ENCODE data around the gene FOXL1.

The FOXL1 gene

DNA sequence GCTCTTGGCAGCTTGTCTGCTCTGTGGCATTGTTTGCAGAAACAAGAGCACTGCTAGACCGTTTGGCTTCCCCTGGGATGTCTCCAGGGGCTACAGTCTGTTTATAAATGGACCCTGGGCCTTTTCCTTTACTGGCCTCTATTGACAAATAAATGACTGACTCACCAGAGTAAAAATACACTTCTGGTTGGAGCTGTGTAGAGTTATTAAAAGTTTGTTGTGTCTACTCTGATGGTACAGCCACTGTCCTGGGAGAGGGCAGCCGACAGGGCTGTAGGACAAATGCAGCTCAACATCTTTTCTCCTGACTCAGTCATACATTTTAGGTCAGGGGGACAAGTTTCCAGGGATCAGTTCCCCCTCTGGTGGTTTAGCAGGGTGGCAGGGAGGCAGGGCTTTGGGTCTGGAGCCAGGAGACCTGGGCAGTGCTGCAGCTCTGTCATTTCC, 30.0 kb downstream of the FOXL1 start:
- no peak for DNase-seq

DNA sequence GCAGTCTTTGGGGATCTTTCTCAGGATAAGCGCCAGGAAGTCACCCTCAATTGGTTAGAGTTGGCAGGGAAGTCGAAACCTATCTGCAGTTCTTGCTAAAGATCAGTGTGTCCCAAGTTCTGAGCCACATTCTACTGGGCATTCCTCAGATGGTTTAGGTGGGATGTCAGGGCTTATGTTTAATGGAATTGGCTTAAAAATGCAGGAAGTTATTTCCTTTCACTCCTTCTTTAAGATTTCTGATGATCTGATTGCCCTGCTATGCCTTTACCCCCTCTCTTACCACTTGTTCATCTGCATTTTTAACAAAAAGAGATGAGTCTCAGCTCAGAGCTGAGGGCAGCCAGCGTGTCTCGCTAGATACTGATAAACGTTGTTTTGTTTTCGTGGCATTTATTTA, 30.8 kb downstream of the FOXL1 start:
- DNase-seq = no peak

DNA sequence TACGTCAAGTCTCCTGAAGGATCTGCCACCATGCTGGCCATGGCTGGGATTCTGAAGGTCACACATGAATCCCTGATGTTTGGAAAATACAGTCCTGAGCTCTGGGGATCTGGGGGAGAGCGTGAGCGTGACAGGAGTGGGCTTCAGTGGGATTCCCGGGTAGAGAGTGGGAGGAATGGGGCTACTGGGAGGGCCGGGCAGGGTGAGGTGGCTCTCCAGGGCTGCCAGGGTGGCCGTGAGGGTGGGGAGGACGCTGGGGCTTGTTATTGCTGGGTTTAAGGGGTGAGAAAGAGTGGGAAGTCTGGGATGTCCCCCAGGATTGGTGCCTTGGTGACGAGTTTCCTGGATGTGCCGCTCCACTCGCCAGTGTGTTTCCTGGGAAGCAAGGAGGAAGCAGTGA, 31.3 kb downstream of the FOXL1 start:
- no peak for DNase-seq

DNA sequence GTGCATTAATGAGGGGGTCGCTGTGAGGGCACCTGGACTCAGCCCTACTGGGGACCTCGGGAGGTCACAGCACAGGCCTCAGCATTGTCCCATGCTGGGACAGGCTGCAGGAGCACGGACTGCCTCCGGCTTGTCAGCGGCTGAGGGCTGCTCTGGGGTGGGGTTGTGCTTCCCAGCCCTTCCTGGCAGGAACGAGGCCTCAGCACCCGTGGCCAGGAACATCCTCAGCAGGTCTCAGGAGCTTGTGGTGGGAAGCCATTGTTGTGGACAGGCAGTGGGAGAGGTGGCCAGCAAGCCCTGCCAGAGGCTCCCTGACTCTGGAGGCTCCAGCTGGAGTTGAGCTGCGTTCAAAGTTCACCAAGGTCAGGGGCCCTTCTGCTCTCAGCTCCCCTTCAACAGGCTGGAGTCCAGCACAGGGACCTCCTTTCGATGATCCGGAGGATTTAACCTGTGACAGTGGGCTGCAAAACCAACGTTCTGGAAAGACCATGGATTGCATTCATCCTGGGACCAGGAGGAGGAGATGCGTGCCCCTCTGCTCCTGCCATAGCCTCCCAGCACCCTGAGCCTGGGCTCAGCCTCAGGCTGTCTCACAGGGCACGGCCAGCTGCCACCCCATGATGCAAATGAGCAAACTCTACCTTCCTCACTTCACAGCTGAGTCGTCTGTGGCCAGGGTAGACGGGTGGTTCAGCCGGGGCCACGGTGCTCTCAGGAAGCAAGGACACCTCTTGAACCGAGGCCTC, 32.6 kb downstream of the FOXL1 start:
- DNase-seq = no peak

DNA sequence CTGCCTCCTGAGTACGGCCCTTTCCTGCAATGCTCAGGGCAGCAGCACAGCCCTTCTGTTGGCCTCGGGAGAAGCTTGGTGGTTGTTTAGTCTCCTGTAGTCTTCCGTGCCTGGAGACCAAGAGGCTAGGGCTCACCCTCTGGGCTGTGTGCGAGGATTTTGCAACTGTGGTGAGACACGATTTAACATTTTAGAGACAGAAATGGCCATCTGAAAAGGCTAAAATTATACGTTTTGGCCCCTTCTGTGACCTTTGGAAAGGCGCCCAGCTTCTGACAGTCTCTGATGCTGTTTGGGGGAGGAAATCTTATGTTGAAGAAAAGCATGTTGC, 33.1 kb downstream of the FOXL1 start:
- DNase-seq = no peak

DNA sequence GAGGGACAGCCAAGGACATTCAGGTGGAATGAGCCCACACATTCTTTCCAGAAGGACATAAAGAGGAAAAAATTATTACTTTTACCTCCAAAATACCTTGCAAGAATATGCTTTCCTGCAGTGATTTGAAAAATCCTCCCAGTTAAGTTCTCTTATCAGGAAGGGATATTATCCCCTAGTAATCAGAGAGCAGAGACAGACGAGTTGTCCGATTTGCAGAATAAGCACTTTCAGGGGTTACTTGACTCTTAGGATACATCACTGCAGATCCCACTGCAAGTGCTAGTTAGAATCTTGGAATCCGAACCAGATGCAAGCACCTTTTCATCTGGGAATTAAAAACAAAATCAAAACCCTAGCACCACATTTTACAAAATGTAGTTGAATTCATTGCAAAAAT, 33.6 kb downstream of the FOXL1 start:
- DNase-seq = no peak

DNA sequence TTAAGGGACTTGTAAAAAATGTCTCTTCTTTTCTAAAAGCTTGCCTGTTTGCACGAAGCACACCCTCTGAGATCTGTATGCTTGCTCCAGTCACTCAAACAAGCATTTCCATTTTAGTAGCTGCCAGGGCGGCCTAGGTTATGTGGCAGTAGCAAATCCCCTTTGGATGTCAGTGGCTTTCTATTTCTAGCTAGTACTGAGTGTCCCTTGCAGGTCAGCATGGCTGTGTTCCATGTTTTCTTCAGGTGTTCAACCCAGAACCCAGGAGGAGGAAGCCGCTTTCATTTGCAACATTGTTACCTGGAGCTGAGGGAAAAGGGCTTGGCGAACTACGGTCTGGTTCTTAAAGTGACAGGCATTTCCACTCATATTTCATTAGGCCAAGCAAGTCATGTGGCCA, 36.4 kb downstream of the FOXL1 start:
- no peak for DNase-seq

DNA sequence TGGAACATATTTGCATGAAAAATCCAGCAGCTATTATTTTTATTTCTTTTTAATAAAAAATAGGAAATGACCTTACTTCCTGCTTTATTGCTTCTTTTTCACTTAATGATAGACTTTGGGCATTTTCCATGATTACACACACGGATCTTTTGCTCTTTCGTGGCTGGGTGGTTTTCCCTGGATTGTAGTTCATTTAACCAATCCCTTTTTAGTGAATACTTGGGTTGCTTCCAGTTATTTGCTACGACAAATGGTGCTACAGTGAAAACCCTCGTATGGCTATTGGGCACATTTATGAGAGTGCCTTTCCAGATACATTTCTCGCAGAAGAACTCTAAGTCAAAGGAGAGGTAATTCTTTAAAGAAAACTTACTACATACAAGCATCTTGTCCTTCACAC, 38.6 kb downstream of the FOXL1 start:
- no peak for DNase-seq

DNA sequence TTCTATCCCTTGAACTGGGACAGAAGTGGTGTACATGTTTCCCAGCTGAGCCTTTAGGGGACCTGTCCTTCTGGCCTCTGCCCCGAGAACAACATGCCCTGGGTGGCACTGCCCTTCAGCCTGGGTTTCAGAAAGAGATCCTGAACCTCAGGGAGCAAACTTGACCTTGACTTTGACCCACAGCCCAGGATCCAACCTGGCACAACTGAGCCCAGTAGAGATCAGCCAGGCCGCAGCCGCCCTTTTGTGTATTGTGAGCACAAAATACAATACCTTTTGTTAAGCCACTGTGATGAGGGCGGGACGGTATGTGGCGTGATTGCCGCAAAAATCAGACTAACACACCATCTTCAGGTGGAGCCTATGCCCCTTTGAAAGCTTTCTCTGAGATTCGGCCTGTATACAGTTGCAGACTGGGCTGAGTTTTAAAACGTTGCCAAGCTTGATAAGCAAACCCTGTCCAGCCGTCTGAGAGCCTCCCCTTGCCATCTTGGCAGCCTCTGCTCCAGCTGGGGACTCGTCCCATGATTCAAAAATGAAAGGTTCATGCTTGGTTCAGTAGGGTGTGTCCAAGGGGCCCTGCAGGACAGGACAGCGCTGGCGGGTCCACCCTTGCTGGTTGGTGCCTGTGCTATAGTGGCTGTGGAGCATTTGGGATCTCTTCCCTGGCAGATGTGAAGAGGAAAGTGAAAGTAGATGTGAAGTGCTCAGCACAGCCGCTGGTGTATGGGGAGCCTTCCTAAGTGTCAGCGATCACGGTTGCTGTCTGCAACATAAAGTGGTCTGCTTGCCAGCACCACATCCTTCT, 40.3 kb downstream of the FOXL1 start:
- no peak for DNase-seq

DNA sequence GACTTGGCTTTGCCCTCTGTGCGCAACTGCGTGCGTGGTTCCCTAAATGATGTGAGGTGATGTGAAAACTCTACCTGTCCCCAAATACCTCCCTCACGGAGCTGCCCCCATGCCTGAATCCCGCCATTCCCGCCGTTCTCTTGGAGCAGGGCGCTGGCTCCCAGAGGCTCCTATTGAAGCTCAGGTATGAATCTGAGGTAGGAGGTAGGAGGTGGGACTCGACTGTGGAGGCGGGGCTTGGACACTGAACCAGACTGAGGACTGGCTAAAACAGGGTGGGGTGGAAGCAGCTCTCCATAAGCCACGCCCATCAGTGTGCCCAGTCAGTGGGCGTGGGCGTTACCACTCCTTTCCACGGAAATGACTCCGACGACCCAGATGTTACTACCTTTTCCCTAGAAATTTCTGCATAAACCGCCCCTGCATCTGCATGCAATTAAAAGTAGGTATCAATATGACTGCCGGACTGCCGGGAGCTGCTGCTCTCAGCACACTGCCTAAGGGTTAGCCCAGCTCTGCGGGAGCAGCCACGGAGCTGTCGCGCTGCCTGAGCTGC, 41.0 kb downstream of the FOXL1 start:
- DNase-seq = no peak

DNA sequence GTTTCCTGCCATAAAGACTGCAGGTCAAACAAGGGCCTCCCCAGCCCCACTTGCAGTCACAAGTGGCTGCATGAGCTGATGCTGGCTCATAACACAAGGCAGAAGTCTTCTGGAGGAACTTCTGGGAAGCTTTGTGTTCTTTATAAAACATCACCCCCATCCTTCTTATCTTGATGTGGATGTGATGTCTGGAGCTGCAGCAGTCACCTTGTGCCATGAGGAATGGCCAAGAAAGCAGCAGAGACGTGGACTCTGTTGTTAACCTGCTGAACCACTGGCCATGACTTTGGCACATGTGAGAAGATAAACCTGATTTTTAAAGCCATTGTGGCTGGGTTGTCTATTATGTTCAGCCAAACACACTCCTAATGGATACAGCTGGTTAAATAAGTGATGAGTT, 41.8 kb downstream of the FOXL1 start:
- no peak for DNase-seq

DNA sequence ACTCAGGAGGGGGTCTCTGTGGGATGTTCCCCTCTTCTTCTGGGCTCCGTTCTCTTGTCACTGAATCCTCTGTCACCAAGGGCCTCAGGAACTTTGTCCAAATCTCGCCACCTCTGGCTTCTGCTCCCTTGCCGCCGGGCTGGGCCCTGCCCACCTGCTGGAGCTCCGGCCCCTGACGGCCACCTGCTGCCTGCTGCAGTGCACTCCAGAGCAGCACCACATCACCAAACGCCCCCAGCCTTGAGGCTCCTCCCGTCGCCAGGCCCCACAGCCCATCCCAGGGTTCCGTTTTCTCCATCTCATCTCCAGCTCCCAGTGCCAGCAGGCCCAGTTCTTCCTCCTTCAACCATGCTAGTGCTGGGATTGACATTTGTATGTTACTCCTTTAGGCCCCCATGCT, 43.6 kb downstream of the FOXL1 start:
- no peak for DNase-seq

DNA sequence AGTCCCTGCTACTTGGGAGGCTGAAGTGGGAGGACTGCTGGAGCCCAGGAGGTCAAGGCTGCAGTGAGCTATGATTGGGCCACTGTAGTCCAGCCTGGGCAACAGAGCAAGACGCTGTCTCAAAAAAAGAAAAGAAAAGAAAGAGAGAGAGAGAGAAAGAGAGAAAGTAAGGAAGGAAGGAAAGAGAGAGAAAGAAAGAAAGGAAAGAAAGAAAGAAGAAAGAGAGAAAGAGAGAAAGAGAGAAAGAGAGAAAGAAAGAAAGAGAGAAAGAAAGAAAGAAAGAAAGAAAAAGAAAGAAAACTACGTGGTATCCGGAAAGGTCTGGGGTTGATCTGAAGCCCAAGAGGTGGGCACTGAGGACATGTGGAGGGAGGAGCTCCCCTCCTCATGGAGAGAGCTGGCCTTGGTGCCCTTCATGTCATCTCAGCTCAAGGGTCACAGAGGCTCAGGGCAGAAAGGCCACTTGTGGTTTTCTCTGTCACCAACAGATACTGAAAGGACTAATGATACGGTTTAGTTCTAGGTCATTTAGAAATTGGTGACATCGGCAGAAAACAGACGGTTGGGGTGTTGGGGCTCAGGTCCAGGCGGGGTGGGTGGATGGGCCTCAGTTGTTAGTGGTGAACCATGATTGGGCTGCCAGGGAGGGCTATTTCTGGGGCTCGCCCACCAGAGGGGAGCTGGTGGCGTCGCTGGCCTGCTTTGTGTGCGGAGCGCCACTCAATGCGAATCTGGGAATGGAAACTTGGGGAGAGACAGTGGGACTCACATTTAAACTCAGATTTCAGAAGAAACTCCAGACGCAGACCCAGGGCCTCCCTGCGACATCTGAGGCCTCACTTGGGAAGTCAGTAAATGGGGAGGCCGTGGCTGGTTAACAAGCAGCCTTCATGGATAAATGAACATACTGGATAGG, 44.6 kb downstream of the FOXL1 start:
- DNase-seq = no peak

DNA sequence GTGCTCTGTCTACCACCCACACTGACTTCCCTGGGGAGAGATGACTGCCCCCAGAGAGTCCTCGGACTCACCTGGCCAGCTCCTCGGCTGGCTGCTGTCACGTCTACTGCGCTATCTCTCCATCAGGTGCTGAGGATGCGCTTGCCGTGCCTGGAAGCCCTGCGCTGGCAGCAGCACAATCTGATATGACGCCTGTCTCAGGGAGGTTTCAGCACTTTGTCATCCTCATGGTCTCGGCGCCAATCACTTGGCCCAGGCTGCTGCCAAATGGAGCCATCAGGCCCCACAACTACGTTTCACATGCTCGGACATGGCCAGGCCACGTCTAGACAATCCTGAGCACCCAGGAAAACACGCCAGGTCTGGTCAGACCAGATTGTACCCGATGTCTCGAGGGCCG, 46.7 kb downstream of the FOXL1 start:
- no peak for DNase-seq

DNA sequence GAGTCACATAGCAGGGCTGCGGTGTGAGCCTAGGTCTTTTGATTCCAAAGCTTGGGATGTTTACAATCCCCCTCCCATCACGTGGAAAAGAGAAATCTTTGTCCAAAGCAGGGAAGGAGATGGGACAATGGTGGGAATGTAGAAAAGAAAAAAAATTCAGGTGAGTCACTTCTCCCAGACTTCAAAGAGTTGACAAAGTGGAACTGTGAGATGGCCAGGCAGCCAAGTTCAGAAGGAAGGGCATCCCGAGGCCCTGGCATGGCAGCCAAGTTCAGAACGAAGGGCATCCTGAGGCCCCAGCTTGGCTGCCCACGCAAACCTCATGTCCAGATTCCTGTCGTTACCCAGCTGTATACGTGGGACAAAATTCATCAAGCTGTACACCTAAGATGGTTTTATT, 47.5 kb downstream of the FOXL1 start:
- no peak for DNase-seq

DNA sequence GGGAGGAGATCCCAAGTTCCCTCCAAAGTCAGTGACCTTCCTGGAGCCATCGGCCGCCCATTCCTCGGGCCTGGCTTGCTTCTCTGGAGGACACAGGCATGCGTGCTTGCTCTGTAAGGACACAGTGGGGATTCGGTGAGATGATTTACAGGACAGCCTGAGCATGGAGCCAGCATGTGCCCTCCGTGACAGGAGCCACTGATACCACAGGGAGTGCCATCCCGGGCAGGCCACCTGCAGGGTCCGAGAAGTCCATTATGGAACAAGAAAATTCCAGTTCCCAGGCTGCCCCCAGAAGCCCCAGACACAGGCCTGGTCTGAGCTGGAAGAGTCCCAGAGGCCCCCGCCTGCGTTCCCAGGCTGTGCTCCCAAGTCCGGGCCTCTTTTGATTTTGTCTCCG, 47.9 kb downstream of the FOXL1 start:
- no peak for DNase-seq

DNA sequence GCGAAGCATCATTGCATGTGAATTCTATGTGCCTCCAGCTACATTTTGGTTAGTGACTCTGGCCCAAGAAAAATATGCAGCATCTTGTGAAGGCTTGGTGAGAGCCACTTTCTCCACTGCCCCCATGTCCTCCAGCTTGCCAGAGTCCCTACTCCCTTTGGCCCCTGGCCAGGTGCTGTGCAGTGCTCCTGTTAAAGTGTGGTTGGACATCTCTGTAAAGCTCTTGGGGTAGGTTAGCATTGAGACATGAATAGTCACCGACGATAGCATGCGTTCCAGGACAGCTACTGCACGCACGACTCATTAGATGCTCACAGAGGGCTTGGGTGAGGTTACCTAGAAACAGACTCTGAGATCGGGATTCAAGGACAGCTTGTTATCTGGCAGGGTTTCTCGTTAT, 48.6 kb downstream of the FOXL1 start:
- DNase-seq = no peak

DNA sequence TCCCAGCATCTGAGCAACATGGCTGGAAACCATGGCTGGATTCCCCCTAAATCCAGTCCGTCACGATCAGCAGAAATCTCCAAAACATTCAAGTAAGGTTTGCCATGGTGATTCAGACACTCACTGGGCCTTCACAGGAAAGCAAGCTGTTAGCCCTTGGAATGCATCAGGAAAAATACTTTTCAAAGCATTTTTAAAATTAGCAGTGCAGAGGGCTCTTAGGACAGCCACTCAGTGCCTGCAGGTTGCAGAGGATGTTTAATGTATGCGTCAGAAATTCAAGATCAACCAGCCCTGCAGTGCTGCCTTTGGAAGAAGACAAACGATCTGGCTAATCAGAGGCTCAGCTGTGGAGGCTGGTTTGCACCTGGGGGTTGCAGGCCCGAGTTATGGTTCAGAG, 50.3 kb downstream of the FOXL1 start:
- no peak for DNase-seq

DNA sequence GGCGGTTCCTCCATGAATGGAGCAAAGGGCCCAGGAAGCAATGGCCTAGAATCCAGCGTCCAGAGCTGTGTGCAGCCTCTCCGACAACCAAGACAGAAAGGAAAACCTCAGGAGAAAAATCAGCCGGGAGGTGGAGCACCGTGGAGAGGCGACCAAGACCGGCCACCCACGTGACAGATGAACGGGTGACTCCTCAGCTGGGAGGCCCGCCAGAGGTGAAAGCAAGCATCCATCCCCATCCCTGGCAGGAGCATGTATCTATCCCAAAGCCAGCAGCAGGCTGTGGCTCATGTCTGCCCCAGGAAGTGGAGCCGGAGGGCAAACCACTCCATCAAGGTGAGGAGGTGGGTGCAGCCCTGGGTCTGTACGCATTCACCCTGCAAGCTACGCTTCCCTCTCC, 52.1 kb downstream of the FOXL1 start:
- DNase-seq = no peak

DNA sequence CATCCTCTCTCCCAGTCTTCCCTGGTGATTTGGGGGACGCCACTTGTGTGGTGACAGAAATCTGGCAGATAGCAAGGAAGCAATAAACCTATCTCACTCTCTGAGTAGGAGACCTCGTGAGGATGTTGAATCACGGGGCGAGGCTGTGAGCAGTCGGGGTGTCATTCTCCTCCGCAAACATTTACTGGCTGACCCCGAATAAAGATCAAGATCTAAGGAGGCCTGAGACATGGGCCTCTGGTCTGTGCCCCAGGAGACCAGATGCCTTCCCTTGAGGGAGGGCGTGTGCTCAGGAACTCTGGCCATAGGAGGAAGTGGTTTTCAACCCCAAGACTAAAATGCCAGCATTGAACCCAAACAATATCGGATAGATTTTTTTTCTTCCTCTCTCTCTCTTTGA, 53.1 kb downstream of the FOXL1 start:
- DNase-seq = no peak

Data from activated effector memory CD4-positive, alpha-beta T cell treated with Interleukin-2 at 50 U/mL for 16 hours (primary cell).